H1 (cell line): ENCODE results near the gene ARRB1. TPM values are rescaled to one million over a fixed set of nuclear protein-coding genes. Genes with fewer than 3 reads are reported as not detected.

Experiments used
- ASH2L ChIP-seq: fragments of 200-600, 300-600 bp; sonication (generic); IDR thresholded peaks from one replicate; pipeline ENCODE4 v1.7.1; 2017; ENCODE audit warnings: low read length
- CHD2 ChIP-seq: IDR thresholded peaks from 2 replicates; pipeline ENCODE4 v1.6.1; 2012; ENCODE audit warnings: low read length, improper control_type of control experiment
- KDM4A ChIP-seq: IDR thresholded peaks from one replicate; pipeline ENCODE4 v1.7.1; 2012; ENCODE audit warnings: low read depth, mild to moderate bottlenecking, moderate library complexity, low read length, inconsistent platforms; ENCODE audit not compliant: severe bottlenecking
- RNF2 ChIP-seq: fragments of 200-900, 300-1000 bp; sonication (generic); IDR thresholded peaks from 2 replicates; pipeline ENCODE4 v1.7.1; 2016; ENCODE audit warnings: borderline replicate concordance, low read depth, mild to moderate bottlenecking, antibody characterized with exemption, low read length; ENCODE audit not compliant: poor library complexity, severe bottlenecking; ENCODE audit errors: missing control alignments
- SP1 ChIP-seq: IDR thresholded peaks from 2 replicates; pipeline ENCODE4 v1.6.1; 2011; ENCODE audit warnings: low read depth, low read length
- TAF7 ChIP-seq: optimal IDR thresholded peaks from 2 replicates; pipeline ENCODE3; 2011; ENCODE audit warnings: low read depth, mild to moderate bottlenecking, inconsistent platforms, low read length, moderate library complexity, borderline replicate concordance
- polyA plus RNA-seq, 7 experiments: library from polyadenylated mRNA; depleted of rRNA in 3 of 7; stranded (reverse) in 5 of 7; unstranded in 2 of 7; fragments of >200 nt in 5 of 7; fragments of 200-250 nt in 2 of 7; gene quantifications; 1 replicate in 5 of 7; 2 replicates in 1 of 7; 4 replicates in 1 of 7; pipeline versions ENCODE4 v1.2.1 to v1.2.3, GENCODE V29; 2011 to 2013; ENCODE audit warnings: missing spikeins in 2 of 7, mixed read lengths in 2 of 7
- total RNA-seq: library from RNA; stranded (reverse); fragmentation: NEBNext Ultra II Directional; extraction: Animal tissue kit (Norgen Biotek cat#: 25700); gene quantifications from 2 replicates; pipeline ENCODE4 v1.2.1, GENCODE V29; 2021
- TF ChIP-seq, protein P1 (sequence below): IDR thresholded peaks from 2 replicates; pipeline ENCODE4 v1.6.1; 2012; ENCODE audit warnings: inconsistent platforms

ARRB1 gene
- total and polyA plus RNA-seq, 2 of the 8 experiments (the other 6 are each of a cell fraction or from before 2014, with no cell fraction given): 9.4 to 31.8 TPM

DNA sequence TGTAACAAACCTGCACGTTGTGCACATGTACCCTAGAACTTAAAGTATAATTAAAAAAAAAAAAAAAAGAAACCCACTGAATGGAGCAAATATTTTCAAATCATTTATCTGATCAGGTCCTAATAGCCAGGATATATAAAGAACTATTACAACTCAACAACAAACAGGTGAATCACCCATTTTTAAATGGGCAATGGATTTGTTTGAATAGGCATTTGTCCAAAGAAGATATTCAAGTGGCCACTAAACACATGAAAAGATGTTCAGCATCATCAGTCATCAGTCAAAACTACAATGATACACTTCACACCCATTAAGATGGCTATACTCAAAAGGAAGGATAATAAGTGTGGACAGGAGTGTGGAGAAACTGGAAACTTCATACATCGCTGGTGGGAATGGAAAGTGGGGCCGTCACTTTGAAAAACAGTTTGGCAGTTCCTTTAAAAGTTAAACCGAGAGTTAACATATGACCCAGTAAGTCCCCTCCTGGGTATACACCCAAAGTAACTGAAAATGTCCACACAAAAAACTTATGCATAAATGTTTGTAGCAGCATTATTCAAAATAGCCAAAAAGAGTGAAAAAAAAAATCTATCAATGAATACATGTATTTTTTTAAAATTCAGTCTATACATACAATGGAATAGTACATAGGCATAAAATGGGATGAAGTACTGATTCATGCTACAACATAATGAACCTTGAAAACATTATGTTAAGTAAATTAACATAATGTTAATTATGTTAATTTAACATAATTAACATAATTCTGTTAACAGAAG, 53.1 kb downstream of the ARRB1 start (continued):
- TF ChIP-seq, protein P1, sequence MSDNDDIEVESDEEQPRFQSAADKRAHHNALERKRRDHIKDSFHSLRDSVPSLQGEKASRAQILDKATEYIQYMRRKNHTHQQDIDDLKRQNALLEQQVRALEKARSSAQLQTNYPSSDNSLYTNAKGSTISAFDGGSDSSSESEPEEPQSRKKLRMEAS: no peak
- TF ChIP-seq TAF7 (no peak), ASH2L (no peak), RNF2 (no peak), KDM4A (no peak), SP1 (no peak), CHD2 (no peak)
